GM19035 (cell line): ENCODE results near the gene ACTR1B.
A peak's percentile ranks its signal among the peaks of the same experiment; 100 is the strongest.
"Not testable (repeated sequence)": the region's sequence is repeated elsewhere in the genome, so short reads cannot be mapped to it uniquely, and the experiment has no call there.

Experiments
- ATAC-seq: cut with Tn5 transposase; IDR thresholded peaks from one replicate; pipeline ENCODE4 v1.9.1; 2021; ENCODE audit not compliant: unreplicated experiment

Gene ACTR1B

GRCh38 chr2:97663962-97664635, at the start of gene ACTR1B:
Gene ACTR1B, minus strand, starts transcription at chr2:97664044. Its CDS starts 154 bp downstream, at chr2:97663890.
- ATAC-seq: peak; percentile 90

- ATAC-seq: no peak
These were observed 49.0 kb upstream of the ACTR1B start for GRCh38 chr2:97712693-97713295.

- not testable (repeated sequence) for ATAC-seq
These were observed 48.3 kb upstream of the ACTR1B start for GRCh38 chr2:97712175-97712574.

- no peak for ATAC-seq
These were observed 47.5 kb upstream of the ACTR1B start for GRCh38 chr2:97711394-97711711.

- ATAC-seq: no peak
These were observed 44.8 kb upstream of the ACTR1B start for GRCh38 chr2:97708608-97709007.

GRCh38 chr2:97708048-97708380, 44.2 kb upstream of the ACTR1B start:
- no peak for ATAC-seq

- no peak for ATAC-seq
These were observed 43.7 kb upstream of the ACTR1B start for GRCh38 chr2:97707362-97708047.

- ATAC-seq: no peak
These were observed 43.0 kb upstream of the ACTR1B start for GRCh38 chr2:97706708-97707345.

- no peak for ATAC-seq
These were observed 42.3 kb upstream of the ACTR1B start for GRCh38 chr2:97706112-97706511.

GRCh38 chr2:97704989-97705388, 41.1 kb upstream of the ACTR1B start:
- no peak for ATAC-seq

- ATAC-seq: no peak
These were observed 39.9 kb upstream of the ACTR1B start for GRCh38 chr2:97703741-97704140.

- no peak for ATAC-seq
These were observed 39.1 kb upstream of the ACTR1B start for GRCh38 chr2:97702731-97703470.

- no peak for ATAC-seq
These were observed 38.1 kb upstream of the ACTR1B start for GRCh38 chr2:97701851-97702465.

- no peak for ATAC-seq
These were observed 37.3 kb upstream of the ACTR1B start for GRCh38 chr2:97701186-97701585.

- ATAC-seq: no peak
These were observed 36.1 kb upstream of the ACTR1B start for GRCh38 chr2:97699765-97700444.

- no peak for ATAC-seq
These were observed 34.7 kb upstream of the ACTR1B start for GRCh38 chr2:97698530-97698929.

GRCh38 chr2:97697252-97698235, 33.7 kb upstream of the ACTR1B start:
- peak; percentile 80 for ATAC-seq

- no peak for ATAC-seq
These were observed 31.9 kb upstream of the ACTR1B start for GRCh38 chr2:97695744-97696143.

- ATAC-seq: no peak
These were observed 29.6 kb upstream of the ACTR1B start for GRCh38 chr2:97693476-97693875.
